GM12865 (cell line): ENCODE data around the gene VWCE.
A peak's percentile ranks its signal among the peaks of the same experiment; 100 is the strongest.

Experiments
- DNase-seq: peaks from one replicate; pipeline ENCODE4 v3.0.0; 2010; ENCODE audit warnings: low read depth
- H3K4me3 ChIP-seq: 2 replicates; pipeline ENCODE4 v1.5.1; 2011; ENCODE audit warnings: mild to moderate bottlenecking, low read depth, low read length, control low read depth
- TF ChIP-seq, protein P1 (sequence below): IDR thresholded peaks from 2 replicates; pipeline ENCODE4 v1.5.1; 2011; ENCODE audit warnings: low read length, control low read depth, low read depth, inconsistent platforms; ENCODE audit not compliant: insufficient read depth; ENCODE audit errors: missing control alignments

VWCE gene

DNA sequence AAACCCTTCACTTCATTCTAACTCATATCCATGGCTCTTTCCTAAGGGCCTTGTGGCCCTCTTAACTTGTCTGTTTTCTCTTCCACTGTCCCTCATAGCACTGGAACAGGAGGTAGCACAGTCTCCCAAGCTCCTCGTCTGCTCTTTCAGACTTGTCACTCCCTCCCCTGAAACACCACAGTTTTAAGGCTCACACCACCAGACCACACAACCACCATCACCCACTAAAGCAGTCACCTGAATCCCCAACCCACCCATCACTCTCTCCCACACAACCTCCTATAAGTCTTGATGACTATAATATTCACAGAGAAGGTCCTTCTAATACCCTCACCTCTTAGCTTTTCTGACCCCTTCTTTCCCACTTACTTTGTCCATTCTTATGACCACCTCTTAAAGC is 11.1 kb upstream of the VWCE start:
- TF ChIP-seq, protein P1, sequence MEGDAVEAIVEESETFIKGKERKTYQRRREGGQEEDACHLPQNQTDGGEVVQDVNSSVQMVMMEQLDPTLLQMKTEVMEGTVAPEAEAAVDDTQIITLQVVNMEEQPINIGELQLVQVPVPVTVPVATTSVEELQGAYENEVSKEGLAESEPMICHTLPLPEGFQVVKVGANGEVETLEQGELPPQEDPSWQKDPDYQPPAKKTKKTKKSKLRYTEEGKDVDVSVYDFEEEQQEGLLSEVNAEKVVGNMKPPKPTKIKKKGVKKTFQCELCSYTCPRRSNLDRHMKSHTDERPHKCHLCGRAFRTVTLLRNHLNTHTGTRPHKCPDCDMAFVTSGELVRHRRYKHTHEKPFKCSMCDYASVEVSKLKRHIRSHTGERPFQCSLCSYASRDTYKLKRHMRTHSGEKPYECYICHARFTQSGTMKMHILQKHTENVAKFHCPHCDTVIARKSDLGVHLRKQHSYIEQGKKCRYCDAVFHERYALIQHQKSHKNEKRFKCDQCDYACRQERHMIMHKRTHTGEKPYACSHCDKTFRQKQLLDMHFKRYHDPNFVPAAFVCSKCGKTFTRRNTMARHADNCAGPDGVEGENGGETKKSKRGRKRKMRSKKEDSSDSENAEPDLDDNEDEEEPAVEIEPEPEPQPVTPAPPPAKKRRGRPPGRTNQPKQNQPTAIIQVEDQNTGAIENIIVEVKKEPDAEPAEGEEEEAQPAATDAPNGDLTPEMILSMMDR = no peak
- DNase-seq = no peak
- no peak overlapping the region for H3K4me3 ChIP-seq

DNA sequence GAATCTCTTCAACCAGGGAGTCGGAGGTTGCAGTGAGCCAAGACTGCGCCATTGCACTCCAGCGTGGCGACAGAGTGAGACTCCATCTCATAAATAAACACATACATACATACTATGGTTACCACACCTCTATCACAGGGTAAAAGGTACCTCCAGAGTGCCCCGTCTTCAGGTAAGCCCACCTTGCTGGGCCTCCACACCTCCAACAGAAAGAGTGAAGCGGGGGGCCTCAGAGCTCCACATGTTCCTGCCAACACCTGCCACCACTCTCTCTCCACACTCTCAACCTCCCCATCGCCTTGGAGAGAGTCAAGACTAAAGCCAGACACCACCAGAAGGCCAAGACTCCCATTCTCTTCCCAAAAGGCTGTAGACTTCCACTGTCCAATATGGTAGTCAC is 10.3 kb upstream of the VWCE start:
- no peak for DNase-seq
- no peak overlapping the region for H3K4me3 ChIP-seq
- TF ChIP-seq, protein P1 = no peak

DNA sequence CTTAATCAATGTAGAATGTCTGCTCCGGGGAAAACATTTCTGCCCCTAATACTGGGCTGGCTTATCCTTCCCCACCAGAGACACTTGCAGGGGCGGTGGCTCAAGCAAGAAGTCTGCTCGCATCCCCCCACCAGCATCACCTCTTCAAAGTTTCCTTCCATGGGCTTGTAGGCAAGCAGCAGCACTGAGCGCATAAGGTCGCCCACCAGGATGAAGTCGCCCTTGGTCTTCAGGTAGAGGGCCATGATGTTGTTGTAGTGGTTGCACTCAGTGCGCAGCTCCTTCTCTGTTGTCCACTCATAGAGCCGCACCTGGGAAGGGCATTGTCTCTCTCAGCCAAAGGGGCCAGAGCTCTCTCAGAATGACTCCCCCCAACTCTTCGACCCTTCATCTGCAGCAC is 8.6 kb upstream of the VWCE start:
- DNase-seq = no peak
- H3K4me3 ChIP-seq = no peak overlapping the region
- TF ChIP-seq, protein P1 = no peak

DNA sequence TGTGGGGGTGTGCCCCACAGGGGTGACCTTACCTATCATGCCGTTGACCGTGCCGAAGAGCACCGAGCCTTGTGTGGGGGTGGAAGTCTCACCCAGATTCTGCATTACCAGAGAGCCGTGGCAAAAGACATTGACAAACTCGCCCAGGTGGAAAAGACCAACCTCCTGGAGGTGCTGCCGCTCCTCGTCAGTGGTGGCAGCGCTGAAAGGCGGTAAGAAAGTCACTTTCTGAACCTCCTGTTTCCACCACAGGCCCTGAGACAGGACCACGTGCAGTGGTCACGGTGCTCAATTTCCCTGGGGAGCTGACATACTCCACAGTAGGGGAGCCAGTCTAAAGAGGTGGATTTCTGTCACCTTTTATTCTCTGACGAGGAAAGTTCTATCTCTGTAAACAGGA is 7.4 kb upstream of the VWCE start:
- no peak overlapping the region for H3K4me3 ChIP-seq
- DNase-seq = no peak
- TF ChIP-seq, protein P1 = no peak

DNA sequence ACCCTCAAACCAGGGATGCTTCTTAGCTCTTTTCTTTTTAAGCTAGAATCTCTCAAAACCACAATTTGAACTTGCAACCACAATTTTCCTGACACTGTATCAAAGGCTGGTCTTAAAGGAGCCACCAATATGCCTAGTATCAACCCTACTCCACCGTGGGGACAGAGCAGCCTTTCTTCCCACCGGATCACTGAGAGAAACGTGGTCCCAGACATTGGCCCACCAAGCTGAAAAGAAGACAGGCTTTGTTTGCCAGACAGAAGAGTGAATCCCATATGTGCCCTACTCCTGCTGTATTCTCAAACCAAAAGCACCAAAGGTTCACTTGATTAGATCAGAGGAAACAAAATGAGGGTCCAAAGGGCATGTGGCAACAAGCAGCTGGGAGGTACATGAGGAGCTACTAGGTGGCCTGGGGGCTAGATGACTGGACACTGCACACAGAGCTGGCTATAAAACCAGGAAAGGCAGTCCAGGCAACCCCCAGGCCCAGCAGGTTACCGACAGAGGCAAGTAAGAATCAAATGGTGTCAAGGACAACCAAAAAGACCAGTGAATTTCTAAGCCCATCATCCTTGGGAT is 3.6 kb upstream of the VWCE start:
- TF ChIP-seq, protein P1 = no peak
- DNase-seq = no peak
- no peak overlapping the region for H3K4me3 ChIP-seq

DNA sequence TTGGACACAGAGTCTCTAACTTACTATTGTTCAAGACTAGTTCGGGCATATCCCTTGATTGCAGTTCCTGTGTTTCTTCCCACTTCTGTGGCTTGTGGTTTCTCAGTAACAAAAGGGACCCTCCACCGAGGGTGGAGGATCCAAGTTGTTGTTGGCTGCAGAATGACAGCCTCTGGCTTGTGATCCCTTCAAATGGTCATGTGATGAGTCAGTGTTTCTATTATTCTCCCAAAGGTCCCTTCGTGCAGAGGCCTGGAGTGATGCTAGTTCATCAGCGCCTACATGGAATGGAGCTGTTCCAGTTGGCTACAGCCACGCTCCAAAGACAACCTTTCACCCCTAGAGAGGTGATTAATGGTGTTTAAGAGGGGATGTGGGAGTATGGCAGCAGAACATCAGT is 2.6 kb upstream of the VWCE start:
- TF ChIP-seq, protein P1 = no peak
- H3K4me3 ChIP-seq = no peak overlapping the region
- peak; percentile 33 for DNase-seq

DNA sequence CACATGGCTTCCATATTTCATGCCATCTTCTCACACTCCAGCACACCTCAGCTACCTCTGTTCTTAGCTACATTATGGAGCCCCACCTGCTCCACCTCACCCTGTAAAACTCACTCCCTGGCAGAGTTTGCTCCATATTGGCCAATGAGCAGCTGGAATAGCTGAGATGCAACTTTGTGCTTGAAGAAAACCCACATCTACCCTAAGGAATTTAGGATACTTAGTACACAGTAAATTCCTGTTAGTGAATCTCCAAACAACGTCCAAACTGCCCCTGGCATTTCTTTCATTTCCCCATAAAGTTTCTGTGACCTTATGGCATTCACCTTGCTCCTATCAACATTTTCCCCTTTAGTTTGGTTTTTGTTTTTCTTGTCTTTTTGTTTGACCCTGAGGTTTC is 2.2 kb upstream of the VWCE start:
- DNase-seq = no peak
- TF ChIP-seq, protein P1 = no peak
- H3K4me3 ChIP-seq = no peak overlapping the region
